HepG2 (cell line): ENCODE measurements around the gene HLCS. TPM values are rescaled to one million over a fixed set of nuclear protein-coding genes. Genes with fewer than 3 reads are reported as not detected.

Experiments
- DNMT3B ChIP-seq: conservative IDR thresholded peaks from 2 replicates; pipeline ENCODE4 v1.6.1; 2016; ENCODE audit warnings: missing biosample characterization, control low read depth
- FOXK2 ChIP-seq: fragments of 450-650 bp; IDR thresholded peaks from 2 replicates; pipeline ENCODE4 v1.6.1; 2016
- IKZF1 ChIP-seq: fragments of 450-650 bp; IDR thresholded peaks from 2 replicates; pipeline ENCODE4 v1.7.1; 2016
- ISX ChIP-seq: sonication (generic); formaldehyde crosslinking; conservative IDR thresholded peaks from 2 replicates; pipeline ENCODE4 v1.5.0; 2020; ENCODE audit warnings: missing genetic modification reagents
- MZF1 ChIP-seq: sonication (generic); formaldehyde crosslinking; IDR thresholded peaks from 2 replicates; pipeline ENCODE4 v1.8.1; 2023; ENCODE audit warnings: mild to moderate bottlenecking, missing genetic modification reagents, borderline replicate concordance
- NR2F1 ChIP-seq, 2 experiments: fragments of 450-650 bp in 1 of 2; formaldehyde crosslinking in 1 of 2; IDR thresholded peaks; 2 replicates each; pipeline versions ENCODE4 v1.5.0 to v1.6.1; 2016 to 2020; ENCODE audit warnings: mild to moderate bottlenecking in 1 of 2, missing compliant biosample characterization in 1 of 2, missing genetic modification reagents in 1 of 2, moderate library complexity in 1 of 2
- PITX1 ChIP-seq: sonication (generic); formaldehyde crosslinking; IDR thresholded peaks from 2 replicates; pipeline ENCODE4 v1.5.1; 2020; ENCODE audit warnings: mild to moderate bottlenecking, missing genetic modification reagents
- RXRA ChIP-seq: sonication (generic); formaldehyde crosslinking; IDR thresholded peaks from 2 replicates; pipeline ENCODE4 v1.5.1; 2020; ENCODE audit warnings: missing genetic modification reagents
- ZC3H13 ChIP-seq: sonication (generic); formaldehyde crosslinking; IDR thresholded peaks from 2 replicates; pipeline ENCODE4 v1.8.1; 2023; ENCODE audit warnings: mild to moderate bottlenecking, missing genetic modification reagents, moderate library complexity
- ZC3H4 ChIP-seq: sonication (generic); formaldehyde crosslinking; IDR thresholded peaks from 2 replicates; pipeline ENCODE4 v1.4.0; 2020; ENCODE audit warnings: missing genetic modification reagents, borderline replicate concordance
- ZNF543 ChIP-seq: sonication (generic); formaldehyde crosslinking; IDR thresholded peaks from 2 replicates; pipeline ENCODE4 v1.4.0; 2020; ENCODE audit warnings: mild to moderate bottlenecking, missing genetic modification reagents
- ZNF564 ChIP-seq: sonication (generic); formaldehyde crosslinking; IDR thresholded peaks from 2 replicates; pipeline ENCODE4 v1.8.1; 2023; ENCODE audit warnings: mild to moderate bottlenecking, missing genetic modification reagents
- ZNF761 ChIP-seq: sonication (generic); formaldehyde crosslinking; conservative IDR thresholded peaks from 2 replicates; pipeline ENCODE4 v1.4.0; 2020; ENCODE audit warnings: mild to moderate bottlenecking, missing genetic modification reagents
- ZNF790 ChIP-seq: sonication (generic); formaldehyde crosslinking; IDR thresholded peaks from 2 replicates; pipeline ENCODE4 v1.8.0; 2022; ENCODE audit warnings: missing genetic modification reagents, mild to moderate bottlenecking, borderline replicate concordance
- polyA plus RNA-seq, 8 experiments: library from polyadenylated mRNA; depleted of rRNA in 3 of 8; stranded (reverse) in 7 of 8; unstranded in 1 of 8; fragments of >200 nt; fragmentation: Illumina TruSeq in 4 of 8; extraction: Trizol in 4 of 8; gene quantifications; 2 replicates each; pipeline versions ENCODE4 v1.2.1 to v1.2.3, GENCODE V29; 2011 to 2016; ENCODE audit warnings: low read depth in 4 of 8, missing spikeins in 1 of 8, mixed read lengths in 1 of 8; ENCODE audit not compliant: insufficient read depth in 1 of 8
- total RNA-seq, 5 experiments: library from RNA; depleted of rRNA; stranded (reverse); fragments of >200 nt; fragmentation: Illumina TruSeq; extraction: Trizol; gene quantifications; 2 replicates each; pipeline ENCODE4 v1.2.3, GENCODE V29; 2016; ENCODE audit warnings: low read depth in 1 of 5
- TF ChIP-seq, protein P1 (sequence below): sonication (generic); formaldehyde crosslinking; IDR thresholded peaks from 2 replicates; pipeline ENCODE4 v1.5.1; 2020; ENCODE audit warnings: missing genetic modification reagents, mild to moderate bottlenecking, borderline replicate concordance
- TF ChIP-seq, protein P2 (sequence below): sonication (generic); formaldehyde crosslinking; IDR thresholded peaks from 2 replicates; pipeline ENCODE4 v1.4.0; 2020; ENCODE audit warnings: mild to moderate bottlenecking, low read depth, missing genetic modification reagents
- TF ChIP-seq, protein P3 (sequence below): sonication (generic); formaldehyde crosslinking; IDR thresholded peaks from 2 replicates; pipeline ENCODE4 v1.4.0; 2020; ENCODE audit warnings: missing genetic modification reagents, mild to moderate bottlenecking, borderline replicate concordance
- TF ChIP-seq, protein P4 (sequence below), 2 experiments: IDR thresholded peaks; 2 replicates each; pipeline ENCODE4 v1.6.1; 2011 to 2012; ENCODE audit warnings: low read length in 2 of 2, borderline replicate concordance in 1 of 2, low read depth in 1 of 2, mild to moderate bottlenecking in 1 of 2, moderate library complexity in 1 of 2

Gene HLCS
- total and polyA plus RNA-seq, 2 of the 13 experiments (the other 11 are each of a cell fraction or from before 2014, with no cell fraction given) = 7.9 to 12.3 TPM

DNA sequence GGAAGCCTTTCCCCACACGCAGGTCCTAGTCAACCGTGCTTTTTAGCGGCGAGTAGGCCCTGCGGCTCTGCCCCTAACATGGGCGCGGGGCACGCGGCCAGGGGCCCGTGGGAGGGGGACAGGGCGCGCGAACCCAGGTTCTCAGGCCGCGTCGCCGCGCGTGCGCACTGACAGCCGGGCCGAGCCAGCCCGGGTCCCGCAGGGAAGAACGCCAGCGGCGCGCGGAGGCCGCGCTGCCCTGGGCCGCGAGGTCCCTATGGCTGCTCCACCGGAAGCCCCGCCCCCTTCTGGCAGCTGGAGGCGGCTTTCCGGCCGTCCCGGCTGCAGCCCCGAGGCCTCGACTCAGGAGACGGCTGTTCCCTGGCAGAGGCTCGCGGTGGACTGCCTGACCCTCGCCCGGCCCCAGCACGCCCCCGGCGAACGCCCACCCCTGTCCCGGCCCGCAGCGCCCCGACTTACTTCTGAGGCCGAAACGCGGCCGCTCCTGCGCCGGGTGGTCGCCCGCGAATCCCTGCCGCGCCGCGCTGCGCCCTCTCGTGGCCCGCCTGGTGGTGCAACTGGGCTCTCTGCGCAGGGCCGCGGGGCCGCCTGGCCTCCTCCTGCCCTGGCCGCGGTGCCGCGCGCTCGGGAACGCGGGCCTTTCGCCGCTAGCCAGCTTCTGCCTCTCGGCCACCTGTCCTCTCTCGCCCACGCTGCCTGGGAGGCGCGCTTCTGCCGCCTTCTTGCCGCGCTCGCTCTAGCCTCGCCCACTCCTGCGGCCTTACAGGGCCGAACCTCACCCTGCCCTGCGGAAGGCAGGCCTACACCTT is 23.4 kb upstream of the HLCS start (continued):
- TF ChIP-seq PITX1 (CRISPR knock-in tag) (0 out of 2 replicates have a peak, but pooled peaks have one; percentile 11), IKZF1 (no peak), MZF1 (CRISPR knock-in tag) (no peak), ZNF543 (CRISPR knock-in tag) (peak; percentile 94), DNMT3B (CRISPR knock-in tag) (no peak), ZC3H4 (no peak), ZNF790 (CRISPR knock-in tag) (peak; percentile 28; the same call in 1 of the 2 replicates), NR2F1 (CRISPR knock-in tag; IDR thresholded peaks at IDR 0.05) (no peak), FOXK2 (no peak), ISX (CRISPR knock-in tag) (peak; percentile 41; the same call in 1 of the 2 replicates), ZNF564 (CRISPR knock-in tag) (peak; percentile 95), RXRA (CRISPR knock-in tag) (no peak; the same call in 1 of the 2 replicates), ZNF761 (peak; percentile 90; the same call in 1 of the 2 replicates), ZC3H13 (CRISPR knock-in tag) (peak; percentile 86)
- TF ChIP-seq, protein P1, sequence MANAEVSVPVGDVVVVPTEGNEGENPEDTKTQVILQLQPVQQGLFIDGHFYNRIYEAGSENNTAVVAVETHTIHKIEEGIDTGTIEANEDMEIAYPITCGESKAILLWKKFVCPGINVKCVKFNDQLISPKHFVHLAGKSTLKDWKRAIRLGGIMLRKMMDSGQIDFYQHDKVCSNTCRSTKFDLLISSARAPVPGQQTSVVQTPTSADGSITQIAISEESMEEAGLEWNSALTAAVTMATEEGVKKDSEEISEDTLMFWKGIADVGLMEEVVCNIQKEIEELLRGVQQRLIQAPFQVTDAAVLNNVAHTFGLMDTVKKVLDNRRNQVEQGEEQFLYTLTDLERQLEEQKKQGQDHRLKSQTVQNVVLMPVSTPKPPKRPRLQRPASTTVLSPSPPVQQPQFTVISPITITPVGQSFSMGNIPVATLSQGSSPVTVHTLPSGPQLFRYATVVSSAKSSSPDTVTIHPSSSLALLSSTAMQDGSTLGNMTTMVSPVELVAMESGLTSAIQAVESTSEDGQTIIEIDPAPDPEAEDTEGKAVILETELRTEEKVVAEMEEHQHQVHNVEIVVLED (CRISPR knock-in tag) = peak; percentile 51; the same call in 1 of the 2 replicates
- TF ChIP-seq, protein P2, sequence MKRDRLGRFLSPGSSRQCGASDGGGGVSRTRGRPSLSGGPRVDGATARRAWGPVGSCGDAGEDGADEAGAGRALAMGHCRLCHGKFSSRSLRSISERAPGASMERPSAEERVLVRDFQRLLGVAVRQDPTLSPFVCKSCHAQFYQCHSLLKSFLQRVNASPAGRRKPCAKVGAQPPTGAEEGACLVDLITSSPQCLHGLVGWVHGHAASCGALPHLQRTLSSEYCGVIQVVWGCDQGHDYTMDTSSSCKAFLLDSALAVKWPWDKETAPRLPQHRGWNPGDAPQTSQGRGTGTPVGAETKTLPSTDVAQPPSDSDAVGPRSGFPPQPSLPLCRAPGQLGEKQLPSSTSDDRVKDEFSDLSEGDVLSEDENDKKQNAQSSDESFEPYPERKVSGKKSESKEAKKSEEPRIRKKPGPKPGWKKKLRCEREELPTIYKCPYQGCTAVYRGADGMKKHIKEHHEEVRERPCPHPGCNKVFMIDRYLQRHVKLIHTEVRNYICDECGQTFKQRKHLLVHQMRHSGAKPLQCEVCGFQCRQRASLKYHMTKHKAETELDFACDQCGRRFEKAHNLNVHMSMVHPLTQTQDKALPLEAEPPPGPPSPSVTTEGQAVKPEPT (CRISPR knock-in tag) = peak; percentile 97
- TF ChIP-seq, protein P3, sequence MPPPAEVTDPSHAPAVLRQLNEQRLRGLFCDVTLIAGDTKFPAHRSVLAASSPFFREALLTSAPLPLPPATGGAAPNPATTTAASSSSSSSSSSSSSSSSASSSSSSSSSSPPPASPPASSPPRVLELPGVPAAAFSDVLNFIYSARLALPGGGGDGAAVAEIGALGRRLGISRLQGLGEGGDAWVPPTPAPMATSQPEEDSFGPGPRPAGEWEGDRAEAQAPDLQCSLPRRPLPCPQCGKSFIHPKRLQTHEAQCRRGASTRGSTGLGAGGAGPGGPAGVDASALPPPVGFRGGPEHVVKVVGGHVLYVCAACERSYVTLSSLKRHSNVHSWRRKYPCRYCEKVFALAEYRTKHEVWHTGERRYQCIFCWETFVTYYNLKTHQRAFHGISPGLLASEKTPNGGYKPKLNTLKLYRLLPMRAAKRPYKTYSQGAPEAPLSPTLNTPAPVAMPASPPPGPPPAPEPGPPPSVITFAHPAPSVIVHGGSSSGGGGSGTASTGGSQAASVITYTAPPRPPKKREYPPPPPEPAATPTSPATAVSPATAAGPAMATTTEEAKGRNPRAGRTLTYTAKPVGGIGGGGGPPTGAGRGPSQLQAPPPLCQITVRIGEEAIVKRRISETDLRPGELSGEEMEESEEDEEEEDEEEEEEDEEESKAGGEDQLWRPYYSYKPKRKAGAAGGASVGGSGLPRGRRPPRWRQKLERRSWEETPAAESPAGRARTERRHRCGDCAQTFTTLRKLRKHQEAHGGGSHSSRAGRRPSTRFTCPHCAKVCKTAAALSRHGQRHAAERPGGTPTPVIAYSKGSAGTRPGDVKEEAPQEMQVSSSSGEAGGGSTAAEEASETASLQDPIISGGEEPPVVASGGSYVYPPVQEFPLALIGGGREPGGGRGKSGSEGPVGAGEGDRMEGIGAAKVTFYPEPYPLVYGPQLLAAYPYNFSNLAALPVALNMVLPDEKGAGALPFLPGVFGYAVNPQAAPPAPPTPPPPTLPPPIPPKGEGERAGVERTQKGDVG (CRISPR knock-in tag) = no peak
- TF ChIP-seq, protein P4, sequence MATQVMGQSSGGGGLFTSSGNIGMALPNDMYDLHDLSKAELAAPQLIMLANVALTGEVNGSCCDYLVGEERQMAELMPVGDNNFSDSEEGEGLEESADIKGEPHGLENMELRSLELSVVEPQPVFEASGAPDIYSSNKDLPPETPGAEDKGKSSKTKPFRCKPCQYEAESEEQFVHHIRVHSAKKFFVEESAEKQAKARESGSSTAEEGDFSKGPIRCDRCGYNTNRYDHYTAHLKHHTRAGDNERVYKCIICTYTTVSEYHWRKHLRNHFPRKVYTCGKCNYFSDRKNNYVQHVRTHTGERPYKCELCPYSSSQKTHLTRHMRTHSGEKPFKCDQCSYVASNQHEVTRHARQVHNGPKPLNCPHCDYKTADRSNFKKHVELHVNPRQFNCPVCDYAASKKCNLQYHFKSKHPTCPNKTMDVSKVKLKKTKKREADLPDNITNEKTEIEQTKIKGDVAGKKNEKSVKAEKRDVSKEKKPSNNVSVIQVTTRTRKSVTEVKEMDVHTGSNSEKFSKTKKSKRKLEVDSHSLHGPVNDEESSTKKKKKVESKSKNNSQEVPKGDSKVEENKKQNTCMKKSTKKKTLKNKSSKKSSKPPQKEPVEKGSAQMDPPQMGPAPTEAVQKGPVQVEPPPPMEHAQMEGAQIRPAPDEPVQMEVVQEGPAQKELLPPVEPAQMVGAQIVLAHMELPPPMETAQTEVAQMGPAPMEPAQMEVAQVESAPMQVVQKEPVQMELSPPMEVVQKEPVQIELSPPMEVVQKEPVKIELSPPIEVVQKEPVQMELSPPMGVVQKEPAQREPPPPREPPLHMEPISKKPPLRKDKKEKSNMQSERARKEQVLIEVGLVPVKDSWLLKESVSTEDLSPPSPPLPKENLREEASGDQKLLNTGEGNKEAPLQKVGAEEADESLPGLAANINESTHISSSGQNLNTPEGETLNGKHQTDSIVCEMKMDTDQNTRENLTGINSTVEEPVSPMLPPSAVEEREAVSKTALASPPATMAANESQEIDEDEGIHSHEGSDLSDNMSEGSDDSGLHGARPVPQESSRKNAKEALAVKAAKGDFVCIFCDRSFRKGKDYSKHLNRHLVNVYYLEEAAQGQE (IDR thresholded peaks at IDR 0.05; ENCODE audit: borderline replicate concordance in 1 of 2, low read depth in 1 of 2, low read length in 2 of 2) = no peak
